Psoas muscle (tissue), 8 donors: ENCODE data around the gene TBC1D2B. TPM values are rescaled to one million over a fixed set of nuclear protein-coding genes. Genes with fewer than 3 reads are reported as not detected.

Source experiments
- ATAC-seq, 4 donors: fragments of 200-7000 bp; cut with Tn5 transposase; one replicate each; pipeline ENCODE4 v1.9.1; 2020; ENCODE audit warnings: moderate library complexity in 3 of 4, mild to moderate bottlenecking in 2 of 4
- DNase-seq, 2 donors: peaks; one replicate each; pipeline ENCODE4 v3.0.0-alpha.2; 2020
- H3K27ac ChIP-seq: fragments of 200-600 bp; one replicate; pipeline ENCODE4 v1.8.0; 2022
- H3K27me3 ChIP-seq, 3 donors: fragments of 200-600 bp in 1 of 3; one replicate each; pipeline versions ENCODE4 v1.6.1 to v1.8.0; 2013 to 2022; ENCODE audit warnings: low read length in 2 of 3, mild to moderate bottlenecking in 2 of 3, moderate library complexity in 1 of 3; ENCODE audit not compliant: insufficient read depth in 3 of 3
- H3K36me3 ChIP-seq, 2 donors: fragments of 200-600 bp in 1 of 2; one replicate each; pipeline versions ENCODE4 v1.6.1 to v1.8.0; 2013 to 2022; ENCODE audit warnings: low read depth in 1 of 2, mild to moderate bottlenecking in 1 of 2, moderate library complexity in 1 of 2; ENCODE audit not compliant: insufficient read depth in 1 of 2
- H3K4me1 ChIP-seq: fragments of 200-600 bp; one replicate; pipeline ENCODE4 v1.8.0; 2022
- H3K4me3 ChIP-seq: fragments of 200-600 bp; one replicate; pipeline ENCODE4 v1.8.0; 2022; ENCODE audit warnings: mild to moderate bottlenecking
- H3K9me3 ChIP-seq: fragments of 200-600 bp; one replicate; pipeline ENCODE4 v1.8.0; 2022
- CTCF ChIP-seq: fragments of 200-600 bp; IDR thresholded peaks from one replicate; pipeline ENCODE4 v1.8.0; 2022; ENCODE audit warnings: antibody characterized with exemption
- WGBS, 3 donors: extraction: QIAGEN DNeasy Blood & Tissue Kit; methylation state at CpG; one replicate each; pipeline versions ENCODE4 v1.1.6 to v1.1.7; 2013; 5-methylcytosine and 5-hydroxymethylcytosine counted together
- intact Hi-C, 2 donors: fragments of 100-400 bp; cut with DNase I; formaldehyde crosslinking; loops; one replicate each; pipeline versions ENCODE4 v1.11.0 to v1.14.2; 2022
- polyA plus RNA-seq, 3 donors: library from polyadenylated mRNA; stranded (reverse); fragments of 200-250 nt; gene quantifications; one replicate each; pipeline ENCODE4 v1.2.3, GENCODE V29; 2013
- total RNA-seq, 4 donors: library from RNA; stranded (reverse); fragmentation: NEBNext Ultra II Directional in 2 of 4; extraction: Animal tissue kit (Norgen Biotek cat#: 25700) in 2 of 4; gene quantifications; one replicate each; pipeline versions ENCODE4 v1.2.1 to v1.2.4, GENCODE V29; 2021 to 2023
- donor health status: healthy with polysubstance abuse.
- donor health status: DM: no; HTN: no; CAD: no; lungs with moderate emphysema.
- donor health status: Bipolar disorder and iron deficiency.
- donor health status: healthy.
- donor health status: DM: yes; HTN: yes; CAD: no.
- donor health status: DM: no; HTN: no; CAD: no.
- donor health status: DM: no; HTN: no; CAD: no.
- donor health status: DM: yes; HTN: yes; CAD: no.

Gene TBC1D2B
- total and polyA plus RNA-seq, 7 donors = 2.8 to 11.8 (median 6.8) TPM

GRCh38 chr15:78111788-78112187 lies 34.3 kb upstream of the TBC1D2B start:
- TF ChIP-seq CTCF = no peak
- Histone ChIP-seq H3K4me3 (no peak overlapping the region), H3K27ac (no peak overlapping the region), H3K9me3 (no peaks in the 10 kb centered on the region), H3K36me3 (no peaks in the 10 kb centered on the region), H3K27me3 (no peaks in the 10 kb centered on the region), H3K4me1 (no peaks in the 10 kb centered on the region)
- ATAC-seq = no peak
- no peak for DNase-seq
- WGBS, 3 donors = 94 to 100% (median 98%) methylated on average over 3 of the region's 3 CpGs
- intact Hi-C loops = loop anchor here (5.0 kb wide), 3 partner anchors 86 to 311 kb away; no protein-coding TSS in a partner anchor

GRCh38 chr15:78110916-78111475 lies 33.5 kb upstream of the TBC1D2B start:
- H3K9me3 ChIP-seq = no peaks in the 10 kb centered on the region
- no peaks in the 10 kb centered on the region for H3K27me3 ChIP-seq
- DNase-seq = no peak
- H3K4me3 ChIP-seq = no peak overlapping the region
- WGBS, 3 donors = 92 to 98% (median 95%) methylated on average over 10 of the region's 10 CpGs
- H3K4me1 ChIP-seq = no peaks in the 10 kb centered on the region
- no peak overlapping the region for H3K27ac ChIP-seq
- no peak for TF ChIP-seq CTCF
- H3K36me3 ChIP-seq = no peaks in the 10 kb centered on the region
- no peak for ATAC-seq
- intact Hi-C loops = loop anchor here (5.0 kb wide), 3 partner anchors 86 to 311 kb away; no protein-coding TSS in a partner anchor

GRCh38 chr15:78110096-78110495 lies 32.6 kb upstream of the TBC1D2B start:
- no peaks in the 10 kb centered on the region for H3K4me1 ChIP-seq
- 93 to 97% (median 95%) methylated on average over 6 of the region's 6 CpGs for WGBS, 3 donors
- H3K9me3 ChIP-seq = no peaks in the 10 kb centered on the region
- no peak for DNase-seq
- TF ChIP-seq CTCF = no peak
- no peak for ATAC-seq
- no peak overlapping the region for H3K4me3 ChIP-seq
- no peaks in the 10 kb centered on the region for H3K36me3 ChIP-seq
- no peak overlapping the region for H3K27ac ChIP-seq
- intact Hi-C loops = loop anchor here (5.0 kb wide), 3 partner anchors 87 to 312 kb away; no protein-coding TSS in a partner anchor
- H3K27me3 ChIP-seq = no peaks in the 10 kb centered on the region

GRCh38 chr15:78109156-78109555 lies 31.6 kb upstream of the TBC1D2B start:
- no peaks in the 10 kb centered on the region for H3K36me3 ChIP-seq
- no peaks in the 10 kb centered on the region for H3K4me1 ChIP-seq
- no peak for TF ChIP-seq CTCF
- H3K27ac ChIP-seq = no peak overlapping the region
- no peak overlapping the region for H3K4me3 ChIP-seq
- DNase-seq (no peak), ATAC-seq (no peak)
- no peaks in the 10 kb centered on the region for H3K27me3 ChIP-seq
- intact Hi-C loops = loop anchor here in 1 of 2 donors (2.0 kb wide), 2 partner anchors 108 to 142 kb away; no protein-coding TSS in a partner anchor
- 90 to 92% (median 90%) methylated on average over 12 of the region's 12 CpGs for WGBS, 3 donors
- H3K9me3 ChIP-seq = no peaks in the 10 kb centered on the region
